ENCODE results near the gene RAPSN. TPM values are rescaled to one million over a fixed set of nuclear protein-coding genes. Genes with fewer than 3 reads are reported as not detected.

Gene RAPSN
- polyA plus RNA-seq, 1 donor from 2014 or later = not detected

GRCh38 chr11:47413908-47414684 is 34.8 kb downstream of the RAPSN start:
- no peak overlapping the region for H2AFZ ChIP-seq (ENCODE audit: low read depth, low read length)
- no peak overlapping the region for H3K9ac ChIP-seq (ENCODE audit: low read length)
- no peaks in the 10 kb centered on the region for H3F3A ChIP-seq (ENCODE audit: insufficient read depth, low read length, poor library complexity, severe bottlenecking)
- no peak overlapping the region for H3K27ac ChIP-seq (ENCODE audit: low read length)
- no peaks in the 10 kb centered on the region for H4K20me1 ChIP-seq (ENCODE audit: insufficient read depth)
- H3K9me2 ChIP-seq (ENCODE audit: insufficient read depth, low read length) = no peaks in the 10 kb centered on the region
- H3K79me2 ChIP-seq (replicated peaks; ENCODE audit: insufficient read depth, low read length) = peaks cover 4% of the 10 kb centered on the region
- TF ChIP-seq EP300 (conservative IDR thresholded peaks at IDR 0.05; ENCODE audit: poor library complexity, severe bottlenecking) (no peak), MXI1 (conservative IDR thresholded peaks at IDR 0.05; ENCODE audit: poor library complexity, severe bottlenecking) (no peak), RAD21 (conservative IDR thresholded peaks at IDR 0.05) (no peak), EZH2 (IDR thresholded peaks at IDR 0.05; ENCODE audit: borderline replicate concordance, insufficient read depth, low read length, poor library complexity, severe bottlenecking) (no peak), REST (IDR thresholded peaks at IDR 0.05; ENCODE audit: borderline replicate concordance) (no peak), POLR2AphosphoS5 (IDR thresholded peaks at IDR 0.05) (no peak), CTCF (IDR thresholded peaks at IDR 0.05; ENCODE audit: poor library complexity, severe bottlenecking) (no peak), TAF1 (IDR thresholded peaks at IDR 0.05; ENCODE audit: low read depth) (no peak), SMC3 (conservative IDR thresholded peaks at IDR 0.05; ENCODE audit: poor library complexity) (no peak)
- H3K4me2 ChIP-seq (ENCODE audit: low read length) = no peak overlapping the region
- no peaks in the 10 kb centered on the region for H3K27me3 ChIP-seq (ENCODE audit: insufficient read depth, low read depth, low read length)
- H3K36me3 ChIP-seq (ENCODE audit: insufficient read depth, low read length) = no peaks in the 10 kb centered on the region
- H3K4me3 ChIP-seq (ENCODE audit: low read length) = no peak overlapping the region
- no peaks in the 10 kb centered on the region for H3K9me3 ChIP-seq (ENCODE audit: low read length)

GRCh38 chr11:47413351-47413750 is 35.6 kb downstream of the RAPSN start:
- Histone ChIP-seq H3K9me3 (ENCODE audit: low read length) (no peaks in the 10 kb centered on the region), H3K4me2 (ENCODE audit: low read length) (no peak overlapping the region), H3F3A (ENCODE audit: insufficient read depth, low read length, poor library complexity, severe bottlenecking) (no peaks in the 10 kb centered on the region), H3K4me3 (ENCODE audit: low read length) (no peak overlapping the region), H2AFZ (ENCODE audit: low read depth, low read length) (no peak overlapping the region), H4K20me1 (ENCODE audit: insufficient read depth) (no peaks in the 10 kb centered on the region), H3K27me3 (ENCODE audit: insufficient read depth, low read depth, low read length) (no peaks in the 10 kb centered on the region), H3K9me2 (ENCODE audit: insufficient read depth, low read length) (no peaks in the 10 kb centered on the region), H3K9ac (ENCODE audit: low read length) (no peak overlapping the region), H3K79me2 (replicated peaks; ENCODE audit: insufficient read depth, low read length) (peaks cover 7% of the 10 kb centered on the region), H3K36me3 (ENCODE audit: insufficient read depth, low read length) (no peaks in the 10 kb centered on the region), H3K27ac (ENCODE audit: low read length) (no peak overlapping the region)
- no peak for TF ChIP-seq MXI1 (conservative IDR thresholded peaks at IDR 0.05; ENCODE audit: poor library complexity, severe bottlenecking)
- TF ChIP-seq EP300 (conservative IDR thresholded peaks at IDR 0.05; ENCODE audit: poor library complexity, severe bottlenecking) = no peak
- no peak for TF ChIP-seq RAD21 (conservative IDR thresholded peaks at IDR 0.05)
- TF ChIP-seq CTCF (IDR thresholded peaks at IDR 0.05; ENCODE audit: poor library complexity, severe bottlenecking) = no peak
- TF ChIP-seq SMC3 (conservative IDR thresholded peaks at IDR 0.05; ENCODE audit: poor library complexity) = no peak
- TF ChIP-seq TAF1 (IDR thresholded peaks at IDR 0.05; ENCODE audit: low read depth) = no peak

Data from neural cell (in vitro differentiated cells).